GM06990 (cell line): Measurements from ENCODE around the gene LRP5.

Experiments used
- DNase-seq: peaks from one replicate; pipeline ENCODE4 v3.0.0-alpha.2; 2011; ENCODE audit not compliant: insufficient read length; ENCODE audit errors: extremely low read depth
- H3K27me3 ChIP-seq: replicated peaks from 2 replicates; pipeline ENCODE4 v1.6.0; 2011; ENCODE audit warnings: low read length; ENCODE audit not compliant: control insufficient read depth, insufficient read depth
- H3K36me3 ChIP-seq: 2 replicates; pipeline ENCODE4 v1.5.1; 2011; ENCODE audit warnings: low read length; ENCODE audit not compliant: control insufficient read depth, insufficient read depth
- H3K4me3 ChIP-seq: replicated peaks from 2 replicates; pipeline ENCODE4 v1.5.1; 2011; ENCODE audit warnings: low read depth, mild to moderate bottlenecking, control low read depth, low read length
- CTCF ChIP-seq: IDR thresholded peaks from 2 replicates; pipeline ENCODE4 v1.5.1; 2011; ENCODE audit warnings: low read length, control low read depth, mild to moderate bottlenecking, inconsistent platforms; ENCODE audit not compliant: insufficient read depth, poor library complexity, severe bottlenecking

LRP5 gene

GRCh38 chr11:68468217-68468828 lies 155.9 kb downstream of the LRP5 start:
- no peak for DNase-seq

GRCh38 chr11:68469122-68469521 lies 156.7 kb downstream of the LRP5 start:
- H3K4me3 ChIP-seq, result no peak overlapping the region
- DNase-seq, result no peak
- peaks cover 4% of the 10 kb centered on the region for H3K36me3 ChIP-seq
- TF ChIP-seq CTCF, result no peak
- no peaks in the 10 kb centered on the region for H3K27me3 ChIP-seq

More at GRCh38 chr11:68468217-68468828, 155.9 kb downstream of the LRP5 start:
- Histone ChIP-seq H3K36me3 (peaks cover 4% of the 10 kb centered on the region), H3K27me3 (no peaks in the 10 kb centered on the region), H3K4me3 (no peak overlapping the region)
- no peak for TF ChIP-seq CTCF

- H3K27me3 ChIP-seq, result no peaks in the 10 kb centered on the region
- no peak for DNase-seq
- H3K4me3 ChIP-seq, result no peak overlapping the region
- H3K36me3 ChIP-seq, result peaks cover 4% of the 10 kb centered on the region
- no peak for TF ChIP-seq CTCF
These were observed 157.3 kb downstream of the LRP5 start for GRCh38 chr11:68469642-68470041.

DNA sequence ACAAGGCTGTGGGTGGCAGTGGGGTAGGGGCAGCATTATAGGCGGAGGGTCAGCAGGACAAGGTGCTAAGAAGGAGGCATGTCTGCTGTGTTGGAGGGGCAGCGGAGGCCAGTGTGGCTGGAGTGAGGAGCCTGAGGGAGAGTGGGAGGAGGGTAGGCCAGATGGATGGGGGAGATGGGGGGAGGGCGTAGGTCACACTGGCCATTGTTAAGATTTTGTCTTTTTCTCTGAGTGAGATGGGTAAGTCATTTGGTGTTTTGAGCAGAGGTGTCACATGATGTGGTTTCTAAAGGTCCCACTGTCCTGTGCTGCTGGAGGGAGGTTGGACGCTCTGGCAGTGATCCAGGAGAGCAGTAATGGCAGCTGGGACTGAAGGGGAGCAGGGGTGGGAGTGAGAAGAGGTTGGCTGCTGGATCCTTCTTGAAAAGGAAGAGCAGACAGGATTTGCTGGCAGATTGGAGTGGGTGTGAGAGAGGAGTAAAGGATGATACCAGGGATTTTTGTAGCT lies 158.0 kb downstream of the LRP5 start:
- Histone ChIP-seq H3K27me3 (no peaks in the 10 kb centered on the region), H3K36me3 (peaks cover 4% of the 10 kb centered on the region), H3K4me3 (no peak overlapping the region)
- TF ChIP-seq CTCF, result no peak
- no peak for DNase-seq

DNA sequence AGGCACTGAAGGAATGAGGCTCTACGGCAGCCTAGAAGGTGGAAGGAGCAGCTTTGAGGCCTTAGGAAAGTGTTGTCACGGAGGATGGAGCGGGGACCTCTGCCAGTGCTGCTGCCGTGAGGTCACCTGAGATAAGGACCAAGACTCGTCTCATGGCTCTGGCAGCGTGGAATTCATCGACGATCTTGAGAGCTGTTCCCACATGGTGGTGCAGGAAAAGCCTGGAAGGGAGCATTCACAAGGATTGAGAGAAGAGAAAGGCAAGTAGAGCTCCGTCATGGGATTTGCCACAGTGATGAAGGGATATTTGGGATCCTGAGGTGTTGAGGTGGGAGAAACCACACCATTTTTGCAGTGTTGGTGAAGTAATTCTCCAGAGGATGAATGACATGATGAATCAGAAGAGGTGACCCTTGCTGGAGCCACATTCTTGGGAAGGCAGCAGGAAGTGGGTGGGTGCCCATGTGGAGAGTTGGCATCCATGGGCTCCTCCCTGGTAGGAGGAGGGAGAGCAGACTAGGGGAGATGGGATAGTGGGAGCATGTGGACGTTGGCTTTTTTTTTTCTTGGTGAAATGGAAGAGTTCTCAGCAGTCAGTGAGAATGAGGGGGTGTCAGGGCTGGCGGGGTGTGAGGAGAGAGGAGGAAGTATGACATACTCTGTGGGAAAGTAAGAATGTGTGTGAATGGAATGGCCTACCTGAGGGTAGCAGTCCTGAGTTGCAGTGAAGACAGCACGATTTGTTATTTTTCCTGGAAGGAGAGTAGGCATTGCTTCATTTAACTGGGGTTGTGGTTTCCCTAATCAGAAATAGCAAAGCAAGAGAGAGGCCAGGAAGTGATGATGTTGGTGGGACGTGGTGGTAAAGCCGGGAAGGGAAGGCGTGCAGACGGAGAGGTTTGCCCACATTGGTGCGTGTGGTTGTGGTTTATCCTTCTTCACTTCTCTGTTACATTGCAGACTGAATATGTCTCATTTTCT lies 159.3 kb downstream of the LRP5 start:
- H3K36me3 ChIP-seq, result peaks cover 4% of the 10 kb centered on the region
- no peak for TF ChIP-seq CTCF
- DNase-seq, result no peak
- no peaks in the 10 kb centered on the region for H3K27me3 ChIP-seq
- H3K4me3 ChIP-seq, result no peak overlapping the region
